Activated gamma-delta T cell treated with anti-CD3 and anti-CD28 coated beads, Interleukin-2, amount 50 U/mL, for 16 hours (primary cell): ENCODE measurements around the gene LYRM7.
"Not testable (repeated sequence)": the region's sequence is repeated elsewhere in the genome, so short reads cannot be mapped to it uniquely, and the experiment has no call there.

ENCODE experiments used
- DNase-seq: peaks from one replicate; pipeline ENCODE4 v3.0.0-alpha.2; 2020; ENCODE audit warnings: low read depth

The LYRM7 gene

DNA sequence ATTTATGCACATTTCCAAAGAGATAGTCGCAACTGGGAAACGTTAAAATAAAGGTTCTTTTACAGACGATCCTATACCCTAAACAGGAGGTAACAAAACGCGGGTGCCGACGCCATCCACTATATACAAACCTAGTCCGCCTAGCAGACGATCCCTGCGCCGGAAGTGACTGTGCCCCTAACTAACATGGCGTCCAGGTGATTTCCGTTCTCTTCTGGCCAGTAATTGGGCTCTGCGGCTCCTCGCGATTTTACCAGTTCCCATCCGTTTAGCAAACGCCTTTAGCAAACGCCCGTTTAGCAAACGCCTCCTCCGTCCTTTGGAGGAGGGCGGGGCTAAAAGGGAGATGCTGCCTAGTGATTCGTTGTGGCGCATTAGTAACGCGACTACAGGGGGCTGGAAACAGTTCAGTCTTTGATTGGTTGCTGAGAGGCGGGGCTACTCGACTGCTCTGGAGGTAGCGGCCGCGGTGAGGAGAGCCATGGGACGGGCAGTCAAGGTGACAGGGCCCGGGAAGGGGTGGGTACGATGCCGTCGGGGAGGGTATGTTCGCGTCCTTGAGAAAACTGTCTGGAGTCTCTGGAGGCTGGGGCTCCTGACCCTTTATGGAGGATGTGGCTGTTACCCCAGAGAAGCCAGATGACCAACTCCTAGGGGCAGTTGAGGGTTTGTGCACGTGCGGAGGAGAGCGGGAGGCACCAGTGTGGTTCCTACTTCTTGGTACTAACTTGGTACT, at the start of gene LYRM7:
TSS of gene LYRM7 (plus strand) at position 405 of the 736 bp plus-strand sequence. CDS start at position 482, 77 bp downstream.
- peak; percentile 94 for DNase-seq

DNA sequence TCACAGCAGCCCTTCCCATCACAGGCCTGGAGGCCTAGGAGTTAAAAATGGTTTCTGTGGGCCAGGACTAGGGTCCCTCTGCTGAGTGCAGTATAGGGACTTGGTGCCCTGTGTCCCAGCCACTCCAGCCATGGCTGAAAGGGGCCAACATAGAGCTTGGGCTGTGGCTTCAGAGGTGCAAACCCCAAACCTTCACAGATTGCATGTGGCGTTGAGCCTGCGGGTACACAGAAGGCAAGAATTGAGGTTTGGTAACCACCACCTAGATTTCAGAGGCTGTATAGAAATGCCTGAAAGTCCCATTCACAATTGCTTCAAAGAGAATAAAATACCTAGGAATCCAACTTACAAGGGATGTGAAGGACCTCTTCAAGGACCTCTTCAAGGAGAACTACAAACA, 43.5 kb upstream of the LYRM7 start:
- not testable (repeated sequence) for DNase-seq

DNA sequence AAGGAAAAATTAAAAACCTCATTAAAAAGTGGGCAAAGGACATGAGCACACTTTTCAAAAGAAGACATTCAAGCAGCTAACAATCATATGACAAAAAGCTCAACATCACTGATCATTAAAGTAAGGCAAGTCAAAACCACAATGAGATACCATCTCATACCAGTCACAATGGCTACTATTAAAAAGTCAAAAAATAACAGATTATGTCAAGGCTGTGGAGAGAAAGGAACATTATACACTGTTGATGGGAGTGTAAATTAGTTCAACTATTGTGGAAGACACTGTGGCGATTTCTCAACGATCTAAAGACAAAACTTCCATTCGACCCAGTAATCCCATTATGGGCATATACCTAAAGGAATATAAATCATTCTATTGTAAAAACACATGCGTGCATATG, 41.4 kb upstream of the LYRM7 start:
- no peak for DNase-seq

DNA sequence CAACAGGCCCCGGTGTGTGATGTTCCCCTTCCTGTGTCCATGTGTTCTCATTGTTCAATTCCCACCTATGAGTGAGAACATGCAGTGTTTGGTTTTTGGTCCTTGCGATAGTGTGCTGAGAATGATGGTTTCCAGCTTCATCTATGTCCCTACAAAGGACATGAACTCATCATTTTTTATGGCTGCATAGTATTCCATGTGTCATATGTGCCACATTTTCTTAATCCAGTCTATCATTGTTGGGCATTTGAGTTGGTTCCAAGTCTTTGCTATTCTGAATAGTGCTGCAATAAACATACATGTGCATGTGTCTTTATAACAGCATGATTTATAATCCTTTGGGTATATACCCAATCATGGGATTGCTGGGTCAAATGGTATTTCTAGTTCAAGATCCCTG, 37.7 kb upstream of the LYRM7 start:
- DNase-seq: not testable (repeated sequence)

DNA sequence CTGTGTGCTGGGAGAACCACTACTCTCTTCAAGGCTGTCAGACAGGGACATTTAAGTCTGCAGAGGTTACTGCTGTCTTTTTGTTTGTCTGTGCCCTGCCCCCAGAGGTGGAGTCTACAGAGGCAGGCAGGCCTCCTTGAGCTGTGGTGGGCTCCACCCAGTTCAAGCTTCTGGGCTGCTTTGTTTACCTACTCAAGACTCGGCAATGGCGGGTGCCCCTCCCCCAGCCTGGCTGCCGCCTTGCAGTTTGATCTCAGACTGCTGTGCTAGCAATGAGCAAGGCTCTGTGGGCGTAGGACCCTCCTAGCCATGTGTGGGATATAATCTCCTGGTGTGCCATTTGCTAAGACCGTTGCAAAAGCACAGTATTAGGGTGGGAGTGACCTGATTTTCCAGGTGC, 32.3 kb upstream of the LYRM7 start:
- not testable (repeated sequence) for DNase-seq

DNA sequence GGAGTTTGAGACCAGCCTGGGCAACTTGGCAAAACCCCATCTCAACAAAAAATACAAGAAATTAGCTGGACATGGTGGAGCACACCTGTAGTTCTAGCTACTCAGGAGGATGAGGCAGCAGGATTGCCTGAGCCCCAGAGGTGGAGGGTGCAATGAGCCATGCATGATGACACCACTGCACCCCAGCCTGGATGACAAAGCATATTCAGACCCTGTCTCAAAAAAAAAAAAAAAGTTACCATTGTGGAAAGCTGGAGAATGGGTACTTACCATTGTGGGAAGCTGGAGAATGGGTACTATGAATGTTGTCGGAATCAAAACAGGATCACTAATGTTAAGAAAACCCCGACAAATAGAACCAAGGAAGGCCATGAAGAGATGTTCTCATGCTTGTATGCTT, 31.4 kb upstream of the LYRM7 start:
- no peak for DNase-seq

DNA sequence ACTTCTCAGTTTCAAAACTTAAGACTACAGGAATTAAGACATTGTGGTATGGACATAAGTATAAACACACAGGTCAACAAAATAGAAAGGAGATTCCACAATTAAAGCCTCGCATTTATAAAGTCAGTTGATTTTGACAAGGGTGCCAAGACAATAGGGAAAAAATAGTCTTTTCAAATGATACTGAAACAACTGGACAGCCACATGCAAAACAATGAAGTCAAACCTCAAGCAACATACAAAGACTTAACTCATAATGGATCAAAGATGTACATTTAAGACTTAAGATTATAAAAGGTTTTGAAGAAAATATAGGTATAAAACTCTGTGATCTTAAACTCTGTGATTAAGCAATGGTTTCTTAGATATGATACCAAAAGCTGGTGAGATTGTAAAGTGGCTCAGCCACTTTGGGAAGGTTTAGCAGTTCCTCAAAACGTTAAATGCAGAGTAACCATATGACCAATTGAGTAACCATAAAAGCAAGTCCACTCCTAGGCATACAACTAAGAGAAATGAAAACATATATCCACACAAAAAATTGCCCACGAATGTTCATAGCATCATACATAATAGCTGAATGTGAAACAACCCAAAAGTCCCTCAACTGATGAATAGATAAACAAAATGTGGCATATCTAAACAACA, 27.6 kb upstream of the LYRM7 start:
- no peak for DNase-seq

DNA sequence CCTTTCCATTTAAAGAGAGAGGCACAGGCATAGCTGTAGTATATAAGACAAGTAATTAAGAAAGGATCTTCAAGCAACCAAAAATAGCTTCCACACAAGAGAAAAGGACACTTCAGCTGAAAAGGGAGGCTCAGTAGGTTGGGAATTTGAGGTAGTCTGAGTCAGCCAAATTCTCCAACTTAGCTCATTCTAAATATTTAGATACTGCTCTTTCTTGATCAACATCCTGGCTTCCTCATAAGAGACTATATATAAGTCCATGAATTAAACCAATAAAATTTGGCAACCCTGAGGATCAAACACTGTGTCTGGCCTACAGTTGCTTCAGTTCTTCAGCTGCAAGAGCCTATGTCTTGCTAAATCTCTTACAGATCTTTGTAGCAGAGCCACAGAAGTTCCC, 23.5 kb upstream of the LYRM7 start:
- no peak for DNase-seq

DNA sequence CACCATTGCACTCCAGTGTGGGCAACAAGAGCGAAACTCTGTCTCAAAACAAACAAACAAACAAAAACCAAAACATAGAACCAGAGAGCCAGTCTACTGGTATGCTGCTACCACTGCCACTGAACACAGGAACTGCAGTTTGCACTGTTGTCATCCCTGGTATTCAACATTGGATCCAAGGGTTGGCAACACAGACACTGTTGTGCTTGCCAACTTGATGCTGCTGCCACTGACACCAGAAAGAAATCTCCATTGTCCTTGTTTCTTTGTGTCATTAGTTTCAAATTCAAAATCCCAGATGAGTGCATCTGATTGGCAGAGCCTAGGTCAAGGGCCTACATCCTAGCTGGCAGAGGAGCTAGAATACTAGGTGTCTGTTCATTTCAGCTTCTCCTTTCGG, 21.9 kb upstream of the LYRM7 start:
- no peak for DNase-seq

DNA sequence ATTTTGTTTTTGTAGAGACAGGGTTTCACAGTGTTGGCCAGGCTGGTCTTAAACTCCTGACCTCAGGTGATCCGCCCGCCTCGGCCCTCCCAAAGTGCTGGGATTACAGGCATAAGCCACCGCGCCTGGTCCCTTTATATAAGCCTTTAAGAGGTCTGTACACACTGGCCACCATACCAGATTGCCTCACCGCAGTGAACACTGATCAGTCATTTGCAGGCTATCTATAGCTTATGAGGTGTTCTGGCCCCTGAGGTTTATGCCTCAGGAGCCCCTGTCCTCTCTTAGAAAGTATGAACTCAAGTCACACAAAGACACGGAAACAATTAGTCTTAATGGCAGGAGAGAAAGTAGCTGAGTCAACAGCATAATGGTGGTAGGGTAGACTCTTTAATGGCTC, 20.3 kb upstream of the LYRM7 start:
- no peak for DNase-seq

DNA sequence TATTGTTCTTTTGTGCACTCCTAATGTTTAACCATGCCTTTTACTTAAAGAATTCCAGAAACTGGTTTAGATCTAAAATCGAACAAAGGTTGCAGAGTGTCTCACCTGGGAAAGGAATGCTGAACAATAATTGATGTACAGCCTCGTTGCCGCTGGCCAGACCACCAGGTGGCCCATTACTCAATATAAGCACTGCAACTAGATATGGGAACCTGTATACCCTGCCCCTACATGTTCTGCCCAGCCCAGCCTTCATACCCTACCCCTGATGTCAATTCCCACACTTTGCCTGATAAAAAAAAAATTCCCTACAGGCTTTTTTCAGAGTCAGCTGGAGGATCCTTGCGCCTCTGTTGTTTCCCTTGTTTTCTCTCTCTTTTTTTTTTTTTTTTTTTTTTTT, 19.5 kb upstream of the LYRM7 start:
- DNase-seq: no peak

DNA sequence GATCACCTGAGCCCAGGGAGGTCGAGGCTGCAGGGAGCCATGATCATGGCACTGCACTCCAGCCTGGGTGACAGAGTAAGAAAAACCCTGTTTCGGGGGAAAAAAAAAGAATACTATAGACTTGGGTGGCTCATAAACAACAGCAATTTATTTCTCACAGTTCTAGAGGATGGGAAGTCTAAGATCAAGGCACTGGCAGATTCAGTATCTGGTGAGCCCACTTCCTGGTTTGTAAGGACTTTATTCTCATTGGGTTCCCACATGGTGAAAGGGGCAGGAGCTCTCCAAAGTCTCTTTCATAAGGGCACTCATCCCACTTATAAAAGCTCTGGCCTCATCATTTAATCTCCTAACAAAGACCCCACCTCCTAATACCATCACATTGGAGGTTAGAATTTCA, 14.4 kb upstream of the LYRM7 start:
- no peak for DNase-seq

DNA sequence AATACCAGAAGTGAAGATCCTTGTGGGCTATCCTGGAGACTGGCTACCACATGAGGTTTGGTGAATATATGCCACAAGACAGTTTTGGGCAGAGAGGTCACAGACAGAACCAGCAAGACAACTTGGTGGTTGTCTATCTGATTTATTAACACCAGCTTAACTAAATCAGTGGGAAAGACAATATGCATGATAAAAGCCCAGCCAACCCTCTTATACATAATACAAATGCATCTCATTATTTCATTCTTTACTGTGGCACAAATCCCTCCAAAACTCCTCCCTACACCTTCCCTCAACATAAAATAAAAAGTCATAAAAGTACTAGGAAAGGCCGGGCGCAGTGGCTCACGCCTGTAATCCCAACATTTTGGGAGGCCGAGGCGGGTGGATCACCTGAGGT, 13.8 kb upstream of the LYRM7 start:
- no peak for DNase-seq

DNA sequence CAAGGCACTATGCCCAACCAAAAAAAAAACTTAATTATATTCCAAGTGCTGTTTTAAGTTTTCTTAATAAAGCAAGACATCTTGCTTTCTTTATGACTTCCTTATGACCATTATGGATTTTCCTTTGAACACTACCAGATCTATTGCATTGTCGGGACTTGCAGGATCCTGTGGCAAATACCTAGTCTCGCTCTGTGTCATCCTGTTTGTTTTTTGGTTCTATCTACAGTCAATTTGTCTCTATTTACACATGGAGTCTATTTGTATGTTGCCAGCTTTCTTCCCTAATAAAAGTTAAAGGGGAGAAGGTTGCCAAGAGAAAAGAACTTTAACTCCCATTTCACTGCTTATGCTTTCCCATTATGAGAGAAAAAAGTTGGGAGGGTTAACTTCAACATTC, 10.6 kb upstream of the LYRM7 start:
- DNase-seq: no peak

DNA sequence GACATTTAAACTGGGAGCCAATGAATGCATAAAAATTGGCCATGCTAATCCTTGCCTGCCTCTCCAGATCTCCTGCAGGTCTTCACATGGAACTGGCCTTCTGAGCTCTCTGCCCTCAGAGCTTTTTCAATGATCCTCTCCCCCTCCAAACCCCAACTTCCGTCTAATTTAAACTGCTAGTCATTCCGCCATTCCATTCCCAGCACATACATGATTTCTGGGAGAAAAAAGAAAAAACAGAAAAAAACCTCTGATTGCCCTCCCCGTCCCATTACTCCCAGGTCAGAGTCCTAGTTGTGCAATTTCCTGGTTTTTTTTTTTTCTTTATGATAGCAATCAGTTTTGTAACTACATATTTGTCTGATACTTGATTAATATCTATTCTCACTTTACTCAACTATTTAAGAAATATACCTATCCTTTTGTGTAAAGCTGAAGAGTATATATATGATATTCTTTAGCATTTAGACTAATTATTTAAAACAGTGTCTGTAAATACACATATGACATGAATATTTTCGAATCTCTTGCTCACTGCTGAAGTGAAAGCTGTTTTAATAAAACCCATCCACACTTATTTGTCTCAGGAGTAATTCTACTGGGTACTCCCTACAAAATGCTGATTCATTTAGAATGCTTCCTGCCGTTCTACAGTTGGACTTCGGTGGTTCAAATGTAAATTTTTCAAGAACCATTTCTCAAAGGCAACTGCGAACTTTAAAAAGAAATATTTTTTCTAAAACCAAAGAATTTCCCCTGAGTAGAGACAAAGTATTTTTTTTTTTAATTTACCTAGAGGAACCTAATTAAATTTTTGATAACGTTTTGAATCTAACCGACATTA, 7.2 kb upstream of the LYRM7 start:
- DNase-seq: no peak

DNA sequence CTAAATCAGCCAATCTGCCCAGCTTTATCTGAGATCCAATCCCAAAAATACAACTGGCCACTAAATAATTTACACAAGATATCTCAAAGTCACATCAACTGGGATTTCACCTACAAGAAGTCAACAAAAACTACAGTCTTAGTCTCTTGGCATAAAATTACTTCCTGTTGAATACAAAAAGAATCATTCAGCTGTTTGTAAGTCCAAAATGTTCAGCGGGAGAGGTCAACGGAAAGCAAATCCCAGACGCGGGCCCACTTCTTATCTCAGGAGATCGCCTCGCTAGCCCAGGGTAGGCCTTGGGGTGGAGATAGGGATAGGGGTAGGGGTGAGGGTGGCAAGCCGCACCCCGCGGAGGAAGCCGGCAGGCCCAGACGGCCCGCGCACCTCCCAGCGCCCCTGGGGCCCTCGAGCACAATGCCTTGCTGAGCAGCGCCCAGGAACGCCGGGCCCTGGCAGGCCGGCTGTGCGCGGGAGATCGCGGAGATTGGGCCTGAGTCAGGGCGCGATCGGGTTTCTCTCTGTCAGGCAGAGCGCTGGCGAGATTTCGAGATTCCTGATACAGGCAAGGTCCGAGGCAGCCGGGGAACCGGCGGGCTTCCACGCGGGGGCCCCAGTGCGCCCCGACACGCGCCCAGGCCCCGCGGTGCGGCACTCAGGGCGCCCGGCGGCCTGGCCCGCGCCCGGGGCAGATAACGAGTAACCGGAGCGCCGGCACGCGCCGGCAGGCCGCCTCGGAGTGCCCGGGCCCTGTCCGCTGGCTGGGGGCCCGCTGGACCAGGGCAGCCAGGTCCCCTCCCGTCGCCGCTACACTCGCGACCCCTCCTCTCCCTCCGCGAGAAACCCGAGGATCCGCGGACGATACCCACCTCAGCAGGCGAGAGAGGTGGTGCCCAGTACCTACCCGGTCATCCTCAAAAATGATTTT, 6.3 kb upstream of the LYRM7 start:
- peak; percentile 48 for DNase-seq

DNA sequence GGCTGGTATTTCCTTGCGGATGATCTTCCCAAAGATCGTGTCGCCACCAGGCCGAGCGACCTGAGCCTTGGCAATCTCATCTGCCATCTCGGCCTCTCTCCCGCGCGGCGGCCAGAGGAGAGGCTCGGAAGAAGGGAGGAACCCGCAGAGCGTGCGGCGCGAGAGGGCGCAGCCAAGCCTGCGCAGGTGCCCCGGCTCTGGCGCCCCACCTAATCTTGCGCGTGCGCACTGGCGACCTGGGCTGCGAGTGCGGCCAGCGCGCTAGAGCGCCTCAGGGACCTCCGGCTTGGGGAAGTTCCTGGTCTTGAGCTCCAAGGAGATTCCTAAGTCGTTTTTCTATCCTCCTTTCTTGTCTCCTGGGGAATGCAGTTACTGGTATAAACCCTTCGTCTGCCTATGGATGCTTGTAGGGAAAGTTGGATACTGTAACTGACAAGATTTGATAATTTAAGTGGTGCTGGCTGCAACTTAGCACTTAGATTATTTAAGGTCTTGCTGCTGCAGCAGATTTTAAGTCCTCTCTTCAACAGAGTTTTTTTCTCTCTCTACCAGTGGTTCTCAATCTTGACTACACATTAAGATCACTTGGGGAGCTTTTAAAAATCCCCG, 5.5 kb upstream of the LYRM7 start, which contains the start of gene HINT1:
TSS of gene HINT1 (minus strand) at position 138 of the 609 bp plus-strand sequence. CDS start at position 87, 51 bp downstream.
- peak; percentile 87 for DNase-seq

DNA sequence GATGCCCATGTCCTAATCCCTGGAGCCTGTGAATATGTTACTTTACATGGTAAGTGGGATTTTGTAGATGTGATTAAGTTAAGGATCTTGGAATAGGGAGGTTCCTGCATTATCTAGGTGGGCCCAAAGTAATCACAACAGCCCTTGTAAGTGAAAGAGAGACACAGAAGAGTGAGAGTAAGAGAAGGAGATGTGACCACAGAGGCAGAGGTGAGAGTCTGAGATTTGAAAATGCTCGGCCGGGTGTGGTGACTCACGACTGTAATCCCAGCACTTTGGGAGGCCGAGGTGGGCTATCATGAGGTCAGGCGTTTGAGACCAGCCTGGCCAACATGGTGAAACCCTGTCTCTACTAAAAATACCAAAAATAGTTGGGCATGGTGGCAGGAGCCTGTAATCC, 3.1 kb upstream of the LYRM7 start:
- DNase-seq: no peak

DNA sequence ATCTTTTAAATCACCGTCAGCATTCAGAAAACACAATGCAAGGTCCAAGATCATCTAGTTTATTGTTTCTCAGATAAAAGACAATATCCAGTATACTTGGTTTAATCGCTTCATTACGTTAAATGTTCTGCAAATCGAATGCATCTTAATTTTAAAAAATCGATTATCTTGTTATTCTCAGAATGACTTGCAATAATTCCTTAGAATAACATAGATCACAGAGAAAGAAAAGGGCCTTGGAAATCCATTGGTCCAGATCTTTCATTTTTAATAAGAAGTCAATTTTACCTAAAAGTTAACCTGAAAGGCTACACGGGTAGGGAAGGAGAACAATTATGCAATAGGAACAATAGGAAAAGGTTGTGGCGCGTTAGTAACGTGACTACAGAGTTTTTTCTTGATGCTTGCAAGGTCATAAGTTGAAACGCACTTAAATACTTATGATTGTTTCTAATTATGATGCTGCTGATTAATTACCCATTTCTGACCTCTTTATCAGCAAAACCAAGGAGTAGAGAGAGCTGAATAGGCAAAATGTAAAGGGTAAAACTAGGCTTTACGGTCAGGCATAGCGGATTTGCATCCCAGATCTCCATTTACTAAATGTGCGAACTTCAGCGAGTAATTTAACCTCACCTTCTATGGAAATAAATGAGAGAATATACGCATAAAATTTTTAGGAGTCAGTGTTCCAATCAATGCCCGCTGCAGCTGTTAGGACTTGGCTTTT, 769 bp upstream of the LYRM7 start:
- DNase-seq: no peak

DNA sequence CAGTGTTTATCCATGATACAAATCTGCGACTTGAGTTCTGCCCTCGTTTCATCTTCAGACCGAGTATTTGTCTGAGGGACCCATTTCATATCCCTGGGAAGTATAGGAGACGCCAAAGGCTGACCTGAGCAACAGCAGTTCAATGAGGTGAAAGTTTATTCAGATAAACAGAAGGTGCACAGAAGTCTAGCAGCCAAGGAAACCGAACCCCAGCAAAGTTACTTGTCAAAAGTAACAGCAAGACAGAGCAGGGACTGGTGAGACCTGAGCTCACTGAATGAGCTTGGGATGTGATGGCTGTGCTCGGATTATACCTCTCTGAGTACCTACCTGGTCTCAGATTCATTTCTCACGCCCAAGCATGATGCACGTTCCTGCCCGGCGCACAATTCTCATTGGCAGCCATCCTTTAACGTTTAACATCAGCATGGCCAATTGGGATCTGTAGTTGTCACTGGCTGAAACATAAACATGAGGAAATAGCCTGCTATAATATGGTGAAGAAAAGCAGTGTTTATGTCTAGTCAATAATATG, 599 bp downstream of the LYRM7 start:
- no peak for DNase-seq
